Keratinocyte (primary cell): ENCODE data around the gene GNG2. TPM values are rescaled to one million over a fixed set of nuclear protein-coding genes. Genes with fewer than 3 reads are reported as not detected.

Experiments used
- DNase-seq: peaks from one replicate; pipeline ENCODE4 v3.0.0-alpha.2; 2011; ENCODE audit warnings: low read depth, missing footprints, low spot score
- FAIRE-seq: peaks from 2 replicates; lab custom pipeline; 2011; peaks lifted over from hg19 to GRCh38; lab: Jason Lieb, UNC
- H2AFZ ChIP-seq: 2 replicates; pipeline ENCODE4 v1.6.0; 2012; ENCODE audit warnings: low read length, control low read depth, inconsistent platforms; ENCODE audit not compliant: control insufficient read depth
- H3K27ac ChIP-seq: 2 replicates; pipeline ENCODE4 v1.5.1; 2011; ENCODE audit warnings: low read length; ENCODE audit not compliant: control insufficient read depth, insufficient read depth
- H3K27me3 ChIP-seq: 3 replicates; pipeline ENCODE4 v1.6.0; 2011; ENCODE audit warnings: low read length; ENCODE audit not compliant: control insufficient read depth, insufficient read depth; ENCODE audit errors: extremely low read depth
- H3K36me3 ChIP-seq, 2 experiments: 2 replicates in 1 of 2; 3 replicates in 1 of 2; pipeline ENCODE4 v1.5.1; 2011; ENCODE audit warnings: low read length in 2 of 2, mild to moderate bottlenecking in 1 of 2; ENCODE audit not compliant: control insufficient read depth in 2 of 2, insufficient read depth in 2 of 2; ENCODE audit errors: extremely low read depth in 1 of 2
- H3K4me1 ChIP-seq: 3 replicates; pipeline ENCODE4 v1.5.1; 2011; ENCODE audit warnings: low read length; ENCODE audit not compliant: control insufficient read depth, insufficient read depth; ENCODE audit errors: extremely low read depth
- H3K4me2 ChIP-seq: 3 replicates; pipeline ENCODE4 v1.6.0; 2011; ENCODE audit warnings: low read depth, low read length; ENCODE audit not compliant: control insufficient read depth, insufficient read depth; ENCODE audit errors: extremely low read depth
- H3K4me3 ChIP-seq, 3 experiments: fragments of 200-600 bp in 1 of 3; sonication (generic) in 1 of 3; 2 replicates in 2 of 3; 3 replicates in 1 of 3; pipeline ENCODE4 v1.5.1; 2011 to 2016; ENCODE audit warnings: low read length in 3 of 3, mild to moderate bottlenecking in 3 of 3, control low read depth in 2 of 3, inconsistent platforms in 1 of 3, low read depth in 1 of 3, mixed read lengths in 1 of 3, mixed run types in 1 of 3, moderate library complexity in 1 of 3; ENCODE audit not compliant: control insufficient read depth in 2 of 3, insufficient read depth in 2 of 3; ENCODE audit errors: extremely low read depth in 1 of 3
- H3K79me2 ChIP-seq: 2 replicates; pipeline ENCODE4 v1.6.0; 2012; ENCODE audit warnings: low read length; ENCODE audit not compliant: control insufficient read depth, insufficient read depth
- H3K9ac ChIP-seq: 3 replicates; pipeline ENCODE4 v1.6.0; 2011; ENCODE audit warnings: low read length; ENCODE audit not compliant: control insufficient read depth, insufficient read depth; ENCODE audit errors: extremely low read depth
- H3K9me1 ChIP-seq: 3 replicates; pipeline ENCODE4 v1.6.0; 2011; ENCODE audit warnings: low read length; ENCODE audit not compliant: control insufficient read depth, insufficient read depth; ENCODE audit errors: extremely low read depth
- H3K9me3 ChIP-seq: 2 replicates; pipeline ENCODE4 v1.5.1; 2012; ENCODE audit warnings: low read depth, low read length; ENCODE audit not compliant: control insufficient read depth
- H4K20me1 ChIP-seq: 3 replicates; pipeline ENCODE4 v1.6.0; 2011; ENCODE audit warnings: low read length; ENCODE audit not compliant: control insufficient read depth, insufficient read depth; ENCODE audit errors: extremely low read depth
- CTCF ChIP-seq, 3 experiments: IDR thresholded peaks in 1 of 3; conservative IDR thresholded peaks in 1 of 3; optimal IDR thresholded peaks in 1 of 3; 2 replicates in 2 of 3; 3 replicates in 1 of 3; pipeline versions ENCODE3 to v1.5.1; 2011; ENCODE audit warnings: low read length in 3 of 3, mild to moderate bottlenecking in 3 of 3, moderate library complexity in 2 of 3, control low read depth in 1 of 3, inconsistent platforms in 1 of 3; ENCODE audit not compliant: insufficient read depth in 2 of 3; ENCODE audit errors: extremely low read depth in 1 of 3
- EZH2 ChIP-seq: IDR thresholded peaks from one replicate; pipeline ENCODE4 v1.6.1; 2012; ENCODE audit warnings: inconsistent platforms, mild to moderate bottlenecking, low read length, moderate library complexity
- dilution Hi-C: fragments of 300-500 bp; cut with MboI; formaldehyde crosslinking; loops from one replicate; pipeline ENCODE4 v1.7.0; 2020; ENCODE audit warnings: low sequenced_read_pairs; ENCODE audit not compliant: extremely low pct_ligation_motif_present
- polyA plus RNA-seq, 5 experiments: library from polyadenylated mRNA; depleted of rRNA in 3 of 5; stranded (reverse) in 3 of 5; stranded (forward) in 1 of 5; unstranded in 1 of 5; fragments of >200 nt; gene quantifications; 1 replicate in 1 of 5; 2 replicates in 3 of 5; 3 replicates in 1 of 5; pipeline versions ENCODE4 v1.2.1 to v1.2.3, GENCODE V29; 2011 to 2012; ENCODE audit warnings: missing spikeins in 2 of 5, low read depth in 1 of 5, low replicate concordance in 1 of 5

Gene GNG2
- polyA plus RNA-seq, 1 donor (not counting 4 experiments of a cell fraction or from before 2014, with no cell fraction given) = 0.28 TPM

GRCh38 chr14:52010173-52010693 lies 149.8 kb downstream of the GNG2 start:
- Histone ChIP-seq H3K27me3 (no peaks in the 10 kb centered on the region), H3K4me1 (no peaks in the 10 kb centered on the region), H2AFZ (no peak overlapping the region), H4K20me1 (no peaks in the 10 kb centered on the region), H3K9me1 (no peaks in the 10 kb centered on the region), H3K9ac (no peak overlapping the region), H3K79me2 (no peaks in the 10 kb centered on the region), H3K27ac (no peak overlapping the region), H3K9me3 (no peaks in the 10 kb centered on the region), H3K36me3 (peaks cover 16 to 21% of the 10 kb centered on the region in 2 experiments), H3K4me3 (no peak overlapping the region), H3K4me2 (no peak overlapping the region)
- DNase-seq = no peak
- no peak for FAIRE-seq
- TF ChIP-seq CTCF (optimal IDR thresholded peaks at IDR 0.05 in 1 of 3, IDR thresholded peaks at IDR 0.05 in 1 of 3, conservative IDR thresholded peaks at IDR 0.05 in 1 of 3; ENCODE audit: extremely low read depth in 1 of 3, insufficient read depth in 2 of 3, low read length in 3 of 3) (no peak), EZH2 (no peak)
- dilution Hi-C loops = no loop called here

- dilution Hi-C loops = no loop called here
- DNase-seq = no peak
- no peak overlapping the region for H3K27ac ChIP-seq
- H3K4me2 ChIP-seq = no peak overlapping the region
- FAIRE-seq = no peak
- TF ChIP-seq CTCF (optimal IDR thresholded peaks at IDR 0.05 in 1 of 3, IDR thresholded peaks at IDR 0.05 in 1 of 3, conservative IDR thresholded peaks at IDR 0.05 in 1 of 3; ENCODE audit: extremely low read depth in 1 of 3, insufficient read depth in 2 of 3, low read length in 3 of 3) = no peak
- no peak for TF ChIP-seq EZH2
- H3K9me1 ChIP-seq = no peaks in the 10 kb centered on the region
- no peaks in the 10 kb centered on the region for H3K9me3 ChIP-seq
- H3K9ac ChIP-seq = no peak overlapping the region
- no peak overlapping the region for H2AFZ ChIP-seq
- peaks cover 11 to 17% of the 10 kb centered on the region in 2 experiments for H3K36me3 ChIP-seq
- H3K4me1 ChIP-seq = no peaks in the 10 kb centered on the region
- H3K79me2 ChIP-seq = no peaks in the 10 kb centered on the region
- H3K27me3 ChIP-seq = no peaks in the 10 kb centered on the region
- no peak overlapping the region for H3K4me3 ChIP-seq
- H4K20me1 ChIP-seq = no peaks in the 10 kb centered on the region
These were observed 151.1 kb downstream of the GNG2 start for GRCh38 chr14:52011523-52011922.
